GM21576 (cell line): ENCODE measurements around the gene CPM.
"Not testable (repeated sequence)": the region's sequence is repeated elsewhere in the genome, so short reads cannot be mapped to it uniquely, and the experiment has no call there.

Experiments
- ATAC-seq: cut with Tn5 transposase; IDR thresholded peaks from one replicate; pipeline ENCODE4 v1.9.1; 2021; ENCODE audit warnings: mild to moderate bottlenecking, moderate library complexity; ENCODE audit not compliant: unreplicated experiment

Gene CPM

DNA sequence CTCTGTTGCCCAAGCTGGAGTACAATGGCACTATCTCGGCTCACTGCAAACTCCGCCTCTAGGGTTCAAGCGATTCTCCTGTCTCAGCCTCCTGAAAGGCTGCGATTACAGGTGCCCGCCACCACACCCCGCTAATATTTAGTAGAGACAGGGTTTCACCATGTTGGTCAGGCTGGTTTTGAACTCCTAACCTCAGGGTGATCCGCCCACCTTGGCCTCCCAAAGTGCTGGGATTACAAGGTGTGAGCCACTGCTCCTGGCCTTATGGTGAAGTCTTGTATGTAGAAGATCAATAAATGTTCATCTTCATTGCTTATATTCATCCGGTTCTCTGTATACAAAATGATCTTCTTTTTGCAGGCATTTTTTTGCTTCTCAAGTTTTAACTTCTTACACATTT, 77.2 kb downstream of the CPM start:
- no peak for ATAC-seq

- no peak for ATAC-seq
Measured at GRCh38 chr12:68855111-68855510, 77.9 kb downstream of the CPM start.

GRCh38 chr12:68854554-68854953, 78.4 kb downstream of the CPM start:
- no peak for ATAC-seq

DNA sequence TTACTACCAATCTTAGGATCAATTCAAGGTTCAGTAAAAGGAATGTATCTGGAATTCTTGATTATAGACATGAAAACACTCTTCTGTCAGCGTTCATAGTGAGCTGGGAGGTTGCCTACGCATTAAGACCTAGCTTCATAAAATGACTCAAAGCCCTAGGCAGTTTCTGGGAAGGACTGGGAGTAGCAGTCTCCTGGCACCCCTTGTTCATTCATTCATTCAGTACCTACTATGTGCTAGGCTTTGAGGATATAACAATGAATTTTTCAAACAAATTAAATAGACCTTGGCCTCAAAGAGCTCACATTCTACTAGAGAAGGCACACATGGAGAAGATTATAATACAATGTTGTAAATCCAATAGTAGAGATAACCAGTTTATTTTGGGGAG, 78.9 kb downstream of the CPM start:
- no peak for ATAC-seq

- ATAC-seq = no peak
Measured at GRCh38 chr12:68853396-68854077, 79.4 kb downstream of the CPM start.

DNA sequence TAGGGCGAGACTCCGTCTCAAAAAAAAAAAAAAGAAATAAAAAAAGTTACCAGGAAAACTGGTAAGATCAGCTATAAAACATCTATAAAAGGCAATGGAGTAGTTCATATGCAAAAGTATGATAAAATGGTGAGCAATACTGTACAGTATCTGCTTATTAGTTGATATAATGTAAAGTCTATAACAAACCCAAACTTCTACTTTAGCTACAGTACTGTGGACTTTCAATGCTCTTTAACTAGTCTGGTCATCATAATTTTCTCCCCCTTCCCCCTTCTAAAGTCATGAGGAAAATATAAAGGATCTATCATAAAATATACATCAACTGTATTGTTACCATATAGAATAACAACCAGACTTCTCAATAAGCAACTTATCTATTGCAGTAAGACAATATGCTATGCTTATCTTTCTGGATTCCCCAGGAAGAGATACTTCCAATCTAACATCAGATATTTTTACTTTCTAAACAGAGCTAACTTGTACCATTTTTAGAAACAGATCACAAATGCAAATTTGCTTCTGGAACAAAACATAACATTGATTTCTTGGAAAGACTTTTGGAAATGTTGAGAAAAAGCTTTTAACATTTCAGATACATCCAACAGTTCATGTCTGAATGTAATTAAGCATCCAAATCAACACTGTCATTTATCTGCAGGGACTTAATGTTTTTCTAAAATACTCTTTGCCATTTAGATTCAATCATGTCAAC, 81.2 kb downstream of the CPM start:
- no peak for ATAC-seq

DNA sequence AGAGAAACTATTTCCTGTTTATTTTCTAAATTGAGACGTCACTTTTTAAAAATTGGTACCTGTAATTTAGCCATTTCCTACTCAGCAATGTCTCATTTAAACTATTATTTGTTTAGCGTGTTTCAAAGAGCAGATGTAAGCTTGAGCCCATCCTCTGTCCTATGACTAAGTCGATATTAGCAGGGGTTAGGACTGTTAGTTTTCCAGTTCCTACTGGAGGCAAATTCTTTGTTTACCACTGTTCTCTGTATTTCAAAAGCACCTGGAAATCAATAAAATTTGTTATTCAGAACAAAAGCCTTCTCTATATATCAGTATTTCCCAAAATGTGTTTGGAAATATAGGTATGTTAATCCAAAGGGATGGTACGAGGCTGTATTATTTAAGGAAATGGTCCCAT, 82.6 kb downstream of the CPM start:
- no peak for ATAC-seq

GRCh38 chr12:68846811-68847210, 86.2 kb downstream of the CPM start:
- no peak for ATAC-seq

DNA sequence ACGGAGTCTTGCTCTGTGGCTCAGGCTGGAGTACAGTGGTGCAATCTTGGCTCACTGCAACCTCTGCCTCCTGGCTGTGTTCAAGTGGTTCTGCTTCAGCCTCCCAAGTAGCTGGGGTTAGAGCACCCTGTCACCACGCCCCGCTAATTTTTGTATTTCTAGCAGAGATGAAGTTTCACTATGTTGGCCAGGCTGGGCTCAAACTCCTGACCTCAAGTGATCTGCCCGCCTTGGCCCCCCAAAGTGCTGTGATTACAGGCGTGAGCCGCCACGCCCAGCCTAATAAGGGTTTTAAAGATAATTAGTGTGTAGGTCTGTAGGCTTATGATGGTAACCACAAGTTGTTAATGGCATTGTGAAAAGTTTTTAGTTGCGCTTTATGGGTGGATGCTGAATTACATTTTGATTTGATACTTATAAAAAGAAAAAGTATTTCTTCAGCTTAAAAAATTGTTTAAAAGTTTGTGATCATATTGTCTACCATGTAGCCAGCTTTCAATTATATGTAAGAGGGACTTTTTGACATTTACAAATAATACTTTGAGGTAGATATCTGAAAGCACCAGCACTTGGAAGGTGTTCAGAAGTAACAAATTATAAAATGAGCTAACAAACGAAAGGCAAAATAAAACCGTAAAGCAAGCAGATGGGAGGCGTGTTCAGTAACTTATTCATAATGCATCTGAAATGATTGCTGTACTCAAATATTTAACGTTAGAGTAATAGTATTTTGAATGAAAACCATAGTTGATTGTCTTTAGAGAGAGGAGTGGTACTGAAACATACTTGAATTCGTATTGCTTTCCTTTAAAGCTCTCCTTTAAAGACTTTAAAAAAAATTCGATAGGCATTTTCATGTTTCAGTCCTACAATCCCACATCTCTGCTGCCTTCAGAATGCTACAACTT, 87.9 kb downstream of the CPM start:
- ATAC-seq = no peak

DNA sequence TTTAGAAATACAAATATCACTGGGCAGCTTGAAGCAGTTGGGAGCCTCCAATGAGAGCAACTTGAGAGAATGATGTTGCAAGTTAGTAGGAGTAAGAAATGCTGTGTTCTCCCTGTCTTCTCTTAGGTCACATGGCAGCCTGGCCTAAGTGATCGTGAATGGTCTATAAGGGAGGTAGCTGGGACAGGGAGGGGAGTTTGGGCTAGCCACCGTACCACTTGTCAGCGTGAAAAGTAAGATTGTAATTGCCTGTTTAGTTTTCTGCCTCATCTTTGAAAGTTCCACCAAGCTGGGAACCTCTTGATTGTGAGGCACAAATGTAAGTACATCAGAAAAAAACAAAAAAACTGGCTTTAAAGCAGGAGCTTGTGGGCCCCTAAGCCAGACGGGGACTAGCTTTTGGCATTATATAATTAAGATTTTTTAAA, 88.6 kb downstream of the CPM start:
- ATAC-seq = no peak

DNA sequence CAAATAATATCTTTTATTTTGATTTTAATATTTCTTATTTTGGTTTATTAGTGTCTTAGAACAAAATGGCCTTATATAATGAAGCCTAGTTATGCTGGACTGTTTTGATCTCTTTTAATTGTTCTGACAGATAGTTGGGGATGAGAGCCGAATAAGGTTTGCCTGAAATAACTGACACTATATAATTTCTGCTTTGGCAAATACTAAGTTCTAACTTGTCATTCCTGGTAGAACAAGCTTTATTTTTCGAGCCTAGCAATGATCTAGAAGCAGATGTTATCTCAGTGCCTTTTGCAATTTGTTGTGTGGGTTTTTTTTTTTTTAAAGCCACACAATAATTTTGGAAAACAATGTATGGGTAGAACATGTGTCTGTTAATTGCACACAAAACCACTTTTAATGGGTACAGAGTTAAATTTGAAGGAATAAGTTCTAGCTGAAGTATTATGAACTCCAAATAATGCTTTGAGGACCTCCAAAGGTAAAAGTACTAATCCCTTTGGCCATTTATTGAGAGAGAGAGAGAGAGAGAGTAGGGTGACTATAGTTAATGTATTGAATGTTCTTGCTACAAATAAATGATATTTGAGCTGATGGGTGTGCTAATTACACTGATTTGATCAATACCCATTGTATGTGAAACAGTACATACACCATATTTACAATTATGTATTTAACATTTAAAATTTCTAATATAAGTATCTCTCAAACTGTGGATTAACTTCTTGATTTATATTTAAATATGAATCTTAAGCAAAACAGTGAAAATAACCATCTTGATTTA, 90.0 kb downstream of the CPM start:
- no peak for ATAC-seq

- ATAC-seq = no peak
Measured at GRCh38 chr12:68842123-68842522, 90.8 kb downstream of the CPM start.

DNA sequence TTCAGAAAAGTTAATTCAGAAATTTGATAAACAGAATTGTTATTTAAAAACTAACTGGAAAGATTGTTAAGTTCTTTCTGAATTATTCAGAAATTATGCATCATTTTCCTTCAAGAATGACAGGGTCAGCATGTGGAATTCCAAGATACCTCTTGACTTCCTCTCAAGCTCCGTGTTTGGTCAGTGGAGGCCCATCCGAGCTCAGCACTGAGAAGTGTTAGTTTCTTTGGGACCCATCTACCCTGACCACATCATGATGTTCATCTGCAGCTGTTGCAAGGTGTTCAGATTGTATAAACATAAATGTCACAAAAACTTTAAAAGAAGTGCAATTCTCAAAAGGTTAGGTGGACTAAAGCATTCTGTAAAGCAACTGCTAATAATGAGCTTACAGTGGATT, 91.3 kb downstream of the CPM start:
- ATAC-seq = no peak

GRCh38 chr12:68841175-68841574, 91.8 kb downstream of the CPM start:
- ATAC-seq = not testable (repeated sequence)

- ATAC-seq = no peak
Measured at GRCh38 chr12:68839183-68840147, 93.5 kb downstream of the CPM start.

DNA sequence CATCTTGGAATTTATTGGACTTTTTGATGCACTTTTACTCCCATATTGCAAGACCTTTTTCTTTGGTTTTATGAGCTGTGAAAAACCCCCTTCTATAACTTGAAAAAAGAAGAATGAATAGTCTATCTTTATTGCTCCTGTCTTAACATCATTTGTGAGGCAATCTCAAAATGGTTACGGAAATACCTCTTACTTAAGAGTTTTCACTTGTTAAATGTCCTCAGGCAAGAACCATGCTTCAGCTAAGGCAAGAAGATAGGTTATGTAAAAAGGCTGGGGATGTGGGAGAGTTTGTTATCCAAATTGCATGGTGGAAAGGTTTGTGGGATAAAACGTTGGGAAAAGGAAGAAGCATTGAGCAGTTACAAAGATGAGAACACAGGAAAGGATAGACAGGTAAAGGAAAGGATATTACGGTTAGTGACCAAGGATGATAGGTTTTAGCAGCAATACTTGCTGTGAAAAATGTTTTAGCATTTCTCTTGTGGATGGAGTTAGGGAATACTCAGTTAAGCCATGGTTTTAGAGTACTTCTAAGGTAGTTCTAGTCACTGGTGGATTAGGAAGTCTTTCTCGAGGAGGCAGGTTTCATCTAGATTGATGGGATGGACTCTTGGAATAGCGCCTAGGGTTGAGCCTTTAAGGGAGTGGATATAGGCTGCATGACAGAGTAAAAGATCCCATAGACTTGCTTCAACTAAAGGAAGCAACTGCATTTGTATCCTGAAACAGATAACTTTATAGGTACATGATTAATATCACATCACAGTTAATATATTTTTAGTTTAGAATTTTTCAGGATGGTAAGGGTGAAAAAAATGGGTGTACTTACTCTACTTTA, 94.7 kb downstream of the CPM start:
- ATAC-seq = no peak

DNA sequence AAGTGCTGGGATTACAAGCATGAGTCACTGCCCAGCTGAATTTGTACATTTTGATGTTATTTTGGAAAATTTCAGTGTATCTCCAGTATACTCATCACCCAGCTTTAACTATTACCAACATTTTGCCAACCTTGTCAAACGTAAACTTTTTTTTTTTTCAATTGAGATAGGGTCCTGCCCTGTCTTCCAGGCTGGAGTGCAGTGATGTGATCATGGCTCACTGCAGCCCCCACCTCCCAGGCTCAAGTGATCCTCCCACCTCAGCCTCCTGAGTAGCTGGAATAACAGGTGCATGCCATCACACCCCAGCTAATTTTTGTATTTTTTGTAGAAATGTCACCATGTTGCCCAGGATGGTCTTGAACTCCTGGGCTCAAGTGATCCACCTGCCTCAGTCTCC, 95.8 kb downstream of the CPM start:
- ATAC-seq = no peak

- no peak for ATAC-seq
Measured at GRCh38 chr12:68835333-68835908, 97.5 kb downstream of the CPM start.
